IMR-90 (cell line): Measurements from ENCODE around the gene TRAF3IP1.

Experiments used
- CEBPB ChIP-seq: IDR thresholded peaks from 2 replicates; pipeline ENCODE4 v1.6.1; 2012; ENCODE audit warnings: low read depth, low read length, improper control_type of control experiment
- CHD1 ChIP-seq: IDR thresholded peaks from 2 replicates; pipeline ENCODE4 v1.6.1; 2012; ENCODE audit warnings: low read depth, low read length, improper control_type of control experiment
- MXI1 ChIP-seq: IDR thresholded peaks from 2 replicates; pipeline ENCODE4 v1.6.1; 2012; ENCODE audit warnings: low read depth, mild to moderate bottlenecking, low read length, moderate library complexity, borderline replicate concordance
- POLR2A ChIP-seq: IDR thresholded peaks from 2 replicates; pipeline ENCODE4 v1.6.1; 2012; ENCODE audit warnings: mild to moderate bottlenecking, low read depth, low read length
- RCOR1 ChIP-seq: IDR thresholded peaks from 2 replicates; pipeline ENCODE4 v1.6.1; 2012; ENCODE audit warnings: mild to moderate bottlenecking, low read length, improper control_type of control experiment; ENCODE audit not compliant: insufficient replicate concordance
- TF ChIP-seq, protein P1 (sequence below): conservative IDR thresholded peaks from 2 replicates; pipeline ENCODE4 v1.5.1; 2012; ENCODE audit warnings: mild to moderate bottlenecking, low read depth, low read length, improper control_type of control experiment
- TF ChIP-seq, protein P2 (sequence below): fragments of 150-350 bp; IDR thresholded peaks from 2 replicates; pipeline ENCODE4 v1.6.1; 2017; ENCODE audit warnings: mild to moderate bottlenecking, antibody characterized with exemption, low read length, low read depth

DNA sequence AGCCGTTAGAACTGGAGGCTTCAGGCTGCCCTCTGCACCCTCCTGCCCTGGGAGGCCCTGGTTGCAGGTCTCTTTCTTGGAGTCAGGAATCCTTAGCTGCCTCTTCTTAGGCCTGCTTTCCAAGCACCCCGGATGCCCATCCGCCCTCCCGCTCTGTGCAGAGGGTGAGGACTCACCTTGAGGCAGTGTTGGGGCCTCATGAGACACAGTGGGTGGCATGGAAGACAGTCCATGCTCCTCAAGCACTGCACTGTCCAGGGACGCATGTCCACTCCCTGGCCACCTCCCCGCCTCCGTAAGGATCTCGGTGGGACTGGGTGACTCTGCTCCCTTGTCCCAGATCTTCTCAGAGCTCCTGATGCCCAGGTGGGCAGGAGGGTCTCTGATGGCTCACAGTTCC, 5.7 kb upstream of the TRAF3IP1 start:
- no peak for TF ChIP-seq POLR2A
- TF ChIP-seq, protein P1, sequence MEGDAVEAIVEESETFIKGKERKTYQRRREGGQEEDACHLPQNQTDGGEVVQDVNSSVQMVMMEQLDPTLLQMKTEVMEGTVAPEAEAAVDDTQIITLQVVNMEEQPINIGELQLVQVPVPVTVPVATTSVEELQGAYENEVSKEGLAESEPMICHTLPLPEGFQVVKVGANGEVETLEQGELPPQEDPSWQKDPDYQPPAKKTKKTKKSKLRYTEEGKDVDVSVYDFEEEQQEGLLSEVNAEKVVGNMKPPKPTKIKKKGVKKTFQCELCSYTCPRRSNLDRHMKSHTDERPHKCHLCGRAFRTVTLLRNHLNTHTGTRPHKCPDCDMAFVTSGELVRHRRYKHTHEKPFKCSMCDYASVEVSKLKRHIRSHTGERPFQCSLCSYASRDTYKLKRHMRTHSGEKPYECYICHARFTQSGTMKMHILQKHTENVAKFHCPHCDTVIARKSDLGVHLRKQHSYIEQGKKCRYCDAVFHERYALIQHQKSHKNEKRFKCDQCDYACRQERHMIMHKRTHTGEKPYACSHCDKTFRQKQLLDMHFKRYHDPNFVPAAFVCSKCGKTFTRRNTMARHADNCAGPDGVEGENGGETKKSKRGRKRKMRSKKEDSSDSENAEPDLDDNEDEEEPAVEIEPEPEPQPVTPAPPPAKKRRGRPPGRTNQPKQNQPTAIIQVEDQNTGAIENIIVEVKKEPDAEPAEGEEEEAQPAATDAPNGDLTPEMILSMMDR: no peak
- no peak for TF ChIP-seq MXI1
- TF ChIP-seq CHD1: no peak
- no peak for TF ChIP-seq RCOR1
- TF ChIP-seq, protein P2, sequence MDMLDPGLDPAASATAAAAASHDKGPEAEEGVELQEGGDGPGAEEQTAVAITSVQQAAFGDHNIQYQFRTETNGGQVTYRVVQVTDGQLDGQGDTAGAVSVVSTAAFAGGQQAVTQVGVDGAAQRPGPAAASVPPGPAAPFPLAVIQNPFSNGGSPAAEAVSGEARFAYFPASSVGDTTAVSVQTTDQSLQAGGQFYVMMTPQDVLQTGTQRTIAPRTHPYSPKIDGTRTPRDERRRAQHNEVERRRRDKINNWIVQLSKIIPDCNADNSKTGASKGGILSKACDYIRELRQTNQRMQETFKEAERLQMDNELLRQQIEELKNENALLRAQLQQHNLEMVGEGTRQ: no peak
- no peak for TF ChIP-seq CEBPB
